IMR-90 (cell line): ENCODE data around the gene TM4SF4. TPM values are rescaled to one million over a fixed set of nuclear protein-coding genes. Genes with fewer than 3 reads are reported as not detected.

Source experiments
- ATAC-seq: fragments of 200-7000 bp; cut with Tn5 transposase; 2 replicates; pipeline ENCODE4 v1.9.1; 2020; ENCODE audit warnings: low read depth, mild to moderate bottlenecking, moderate library complexity
- BruUV-seq: library from RNA; stranded (reverse); fragments of 400-500 nt; replicated peaks from 2 replicates; lab custom pipeline; 2021; lab: Mats Ljungman, UMichigan
- CTCF ChIA-PET: fragments of 300-600 bp; formaldehyde crosslinking; extraction: SDS; loops from one replicate; lab custom pipeline; 2021; ENCODE audit warnings: antibody characterized with exemption; lab: Yijun Ruan, JAX
- POLR2A ChIA-PET: fragments of 300-600 bp; sonication (Branson Sonifier 250); formaldehyde crosslinking; loops from one replicate; lab custom pipeline; 2022; ENCODE audit warnings: antibody characterized with exemption; ENCODE audit not compliant: unreplicated experiment; lab: Charles Lee
- DNase-seq: peaks from one replicate; pipeline ENCODE4 v3.0.0; 2013
- H2AFZ ChIP-seq: replicated peaks from 2 replicates; pipeline ENCODE3; 2013; ENCODE audit warnings: low read length, mild to moderate bottlenecking; ENCODE audit not compliant: poor library complexity
- H2AK5ac ChIP-seq: 2 replicates; pipeline ENCODE4 v1.6.1; 2013; ENCODE audit warnings: low read depth, low read length, inconsistent platforms
- H2AK9ac ChIP-seq: replicated peaks from 2 replicates; pipeline ENCODE3; 2013; ENCODE audit warnings: mild to moderate bottlenecking, low read depth, low read length, moderate library complexity; ENCODE audit not compliant: poor library complexity
- H2BK120ac ChIP-seq: 2 replicates; pipeline ENCODE4 v1.6.1; 2013; ENCODE audit warnings: low read depth, low read length, inconsistent platforms
- H2BK15ac ChIP-seq: 3 replicates; pipeline ENCODE4 v1.6.1; 2013; ENCODE audit warnings: low read depth, low read length, inconsistent platforms
- H2BK20ac ChIP-seq: 2 replicates; pipeline ENCODE4 v1.6.1; 2013; ENCODE audit warnings: low read depth, mild to moderate bottlenecking, inconsistent platforms, low read length, moderate library complexity
- H2BK5ac ChIP-seq: 2 replicates; pipeline ENCODE4 v1.6.1; 2013; ENCODE audit warnings: mild to moderate bottlenecking, low read depth, low read length, inconsistent platforms; ENCODE audit not compliant: poor library complexity, severe bottlenecking
- H3K14ac ChIP-seq: replicated peaks from 2 replicates; pipeline ENCODE4 v1.6.1; 2013; ENCODE audit warnings: low read depth, low read length, inconsistent platforms
- H3K18ac ChIP-seq: 2 replicates; pipeline ENCODE4 v1.6.1; 2013; ENCODE audit warnings: low read depth, low read length, control low read depth
- H3K23ac ChIP-seq: 2 replicates; pipeline ENCODE4 v1.6.1; 2013; ENCODE audit warnings: low read depth, low read length, inconsistent platforms
- H3K27ac ChIP-seq: 2 replicates; pipeline ENCODE4 v1.5.1; 2013; ENCODE audit warnings: mild to moderate bottlenecking, control low read depth, low read length; ENCODE audit not compliant: insufficient read depth
- H3K27me3 ChIP-seq: 2 replicates; pipeline ENCODE4 v1.6.1; 2013; ENCODE audit warnings: low read length; ENCODE audit not compliant: control insufficient read depth, insufficient read depth
- H3K36me3 ChIP-seq: 2 replicates; pipeline ENCODE4 v1.6.1; 2013; ENCODE audit warnings: low read length, mixed read lengths; ENCODE audit not compliant: control insufficient read depth, insufficient read depth
- H3K4ac ChIP-seq: 2 replicates; pipeline ENCODE4 v1.6.1; 2013; ENCODE audit warnings: low read depth, low read length, inconsistent platforms
- H3K4me1 ChIP-seq: 2 replicates; pipeline ENCODE4 v1.6.1; 2013; ENCODE audit warnings: low read length, mixed read lengths; ENCODE audit not compliant: control insufficient read depth, insufficient read depth
- H3K4me2 ChIP-seq: 2 replicates; pipeline ENCODE4 v1.6.1; 2013; ENCODE audit warnings: low read depth, mild to moderate bottlenecking, control low read depth, low read length, moderate library complexity
- H3K4me3 ChIP-seq: 2 replicates; pipeline ENCODE4 v1.5.1; 2013; ENCODE audit warnings: low read depth, mild to moderate bottlenecking, control low read depth, low read length, moderate library complexity; ENCODE audit not compliant: insufficient read depth
- H3K56ac ChIP-seq: 2 replicates; pipeline ENCODE4 v1.6.1; 2013; ENCODE audit warnings: low read length, inconsistent platforms; ENCODE audit not compliant: insufficient read depth; ENCODE audit errors: extremely low read depth
- H3K79me1 ChIP-seq, 2 experiments: 2 replicates each; pipeline ENCODE4 v1.6.1; 2013; ENCODE audit warnings: low read length in 2 of 2, inconsistent platforms in 1 of 2, low read depth in 1 of 2
- H3K9ac ChIP-seq: 2 replicates; pipeline ENCODE4 v1.6.1; 2013; ENCODE audit warnings: low read depth, low read length, control low read depth
- H3K9me1 ChIP-seq: 2 replicates; pipeline ENCODE4 v1.6.1; 2013; ENCODE audit warnings: low read length, inconsistent platforms; ENCODE audit not compliant: insufficient read depth
- H3K9me3 ChIP-seq: 2 replicates; pipeline ENCODE4 v1.6.1; 2013; ENCODE audit warnings: low read length; ENCODE audit not compliant: control insufficient read depth, insufficient read depth
- H4K20me1 ChIP-seq: 2 replicates; pipeline ENCODE4 v1.6.1; 2013; ENCODE audit warnings: low read length, inconsistent platforms; ENCODE audit not compliant: insufficient read depth
- H4K5ac ChIP-seq: 2 replicates; pipeline ENCODE4 v1.6.1; 2013; ENCODE audit warnings: mild to moderate bottlenecking, low read depth, low read length, control low read depth
- H4K8ac ChIP-seq, 2 experiments: 2 replicates each; pipeline ENCODE4 v1.6.1; 2013; ENCODE audit warnings: low read depth in 2 of 2, low read length in 2 of 2, control low read depth in 1 of 2, inconsistent platforms in 1 of 2
- H4K91ac ChIP-seq: 2 replicates; pipeline ENCODE4 v1.6.1; 2013; ENCODE audit warnings: low read depth, low read length, inconsistent platforms; ENCODE audit not compliant: insufficient read depth
- BHLHE40 ChIP-seq: fragments of 150-350 bp; IDR thresholded peaks from 2 replicates; pipeline ENCODE4 v1.6.1; 2016; ENCODE audit warnings: mild to moderate bottlenecking, low read depth, low read length
- CEBPB ChIP-seq: IDR thresholded peaks from 2 replicates; pipeline ENCODE4 v1.6.1; 2012; ENCODE audit warnings: low read depth, low read length, improper control_type of control experiment
- CHD1 ChIP-seq: IDR thresholded peaks from 2 replicates; pipeline ENCODE4 v1.6.1; 2012; ENCODE audit warnings: low read depth, low read length, improper control_type of control experiment
- MAZ ChIP-seq: IDR thresholded peaks from 2 replicates; pipeline ENCODE4 v1.6.1; 2012; ENCODE audit warnings: low read depth, mild to moderate bottlenecking, low read length, improper control_type of control experiment, moderate library complexity, borderline replicate concordance
- MXI1 ChIP-seq: IDR thresholded peaks from 2 replicates; pipeline ENCODE4 v1.6.1; 2012; ENCODE audit warnings: low read depth, mild to moderate bottlenecking, low read length, moderate library complexity, borderline replicate concordance
- NFE2L2 ChIP-seq: fragments of 150-350 bp; IDR thresholded peaks from 2 replicates; pipeline ENCODE4 v1.6.1; 2016; ENCODE audit warnings: low read depth, mild to moderate bottlenecking, low read length
- POLR2A ChIP-seq: IDR thresholded peaks from 2 replicates; pipeline ENCODE4 v1.6.1; 2012; ENCODE audit warnings: mild to moderate bottlenecking, low read depth, low read length
- RAD21 ChIP-seq: IDR thresholded peaks from 2 replicates; pipeline ENCODE4 v1.6.1; 2012; ENCODE audit warnings: low read length, improper control_type of control experiment
- RCOR1 ChIP-seq: IDR thresholded peaks from 2 replicates; pipeline ENCODE4 v1.6.1; 2012; ENCODE audit warnings: mild to moderate bottlenecking, low read length, improper control_type of control experiment; ENCODE audit not compliant: insufficient replicate concordance
- RFX5 ChIP-seq: IDR thresholded peaks from 2 replicates; pipeline ENCODE4 v1.8.0; 2012; ENCODE audit warnings: low read depth, mild to moderate bottlenecking, low read length, moderate library complexity
- SMC3 ChIP-seq: fragments of 150-350 bp; IDR thresholded peaks from 2 replicates; pipeline ENCODE4 v1.6.1; 2016; ENCODE audit warnings: low read depth, mild to moderate bottlenecking, antibody characterized with exemption, low read length, moderate library complexity
- WGBS, 2 experiments: methylation state at CpG; one replicate each; pipeline versions ENCODE4 v1.1.5 to v1.1.7; 2013; ENCODE audit warnings: missing lambda C conversion rate in 2 of 2; ENCODE audit not compliant: insufficient read length in 1 of 2; ENCODE audit errors: extremely low coverage in 2 of 2; 5-methylcytosine and 5-hydroxymethylcytosine counted together
- dilution Hi-C: fragments of 300-500 bp; cut with HindIII; formaldehyde crosslinking; loops from one replicate; pipeline ENCODE4 v1.14.3; 2018; ENCODE audit warnings: low sequenced_read_pairs; ENCODE audit not compliant: unreplicated experiment
- in situ Hi-C: fragments of 300-500 bp; cut with MboI; formaldehyde crosslinking; loops from 3 replicates; pipeline ENCODE4 v1.14.3; 2019; ENCODE audit warnings: low sequenced_read_pairs, inconsistent platforms, mixed read lengths
- intact Hi-C: fragments of 100-400 bp; cut with micrococcal nuclease; formaldehyde crosslinking; loops from 2 replicates; pipeline ENCODE4 v1.10.0; 2022
- polyA plus RNA-seq, 3 experiments: library from polyadenylated mRNA; depleted of rRNA; stranded (reverse); fragments of >200 nt; gene quantifications; 2 replicates each; pipeline ENCODE4 v1.2.3, GENCODE V29; 2012; ENCODE audit warnings: low replicate concordance in 1 of 3
- total RNA-seq: library from RNA; depleted of rRNA; stranded (reverse); fragments of >200 nt; gene quantifications from 2 replicates; pipeline ENCODE4 v1.2.3, GENCODE V29; 2012
- TF ChIP-seq, protein P1 (sequence below): fragments of 150-350 bp; IDR thresholded peaks from 2 replicates; pipeline ENCODE4 v1.6.1; 2017; ENCODE audit warnings: mild to moderate bottlenecking, antibody characterized with exemption, low read length, low read depth
- TF ChIP-seq, protein P2 (sequence below): fragments of 150-350 bp; IDR thresholded peaks from 2 replicates; pipeline ENCODE4 v1.6.1; 2016; ENCODE audit warnings: low read depth, mild to moderate bottlenecking, low read length, moderate library complexity, borderline replicate concordance
- TF ChIP-seq, protein P3 (sequence below): conservative IDR thresholded peaks from 2 replicates; pipeline ENCODE4 v1.5.1; 2012; ENCODE audit warnings: mild to moderate bottlenecking, low read depth, low read length, improper control_type of control experiment

TM4SF4 gene
- total and polyA plus RNA-seq, 2 of the 4 experiments (the other 2 are of a cell fraction): 0.60 to 1.6 TPM

DNA sequence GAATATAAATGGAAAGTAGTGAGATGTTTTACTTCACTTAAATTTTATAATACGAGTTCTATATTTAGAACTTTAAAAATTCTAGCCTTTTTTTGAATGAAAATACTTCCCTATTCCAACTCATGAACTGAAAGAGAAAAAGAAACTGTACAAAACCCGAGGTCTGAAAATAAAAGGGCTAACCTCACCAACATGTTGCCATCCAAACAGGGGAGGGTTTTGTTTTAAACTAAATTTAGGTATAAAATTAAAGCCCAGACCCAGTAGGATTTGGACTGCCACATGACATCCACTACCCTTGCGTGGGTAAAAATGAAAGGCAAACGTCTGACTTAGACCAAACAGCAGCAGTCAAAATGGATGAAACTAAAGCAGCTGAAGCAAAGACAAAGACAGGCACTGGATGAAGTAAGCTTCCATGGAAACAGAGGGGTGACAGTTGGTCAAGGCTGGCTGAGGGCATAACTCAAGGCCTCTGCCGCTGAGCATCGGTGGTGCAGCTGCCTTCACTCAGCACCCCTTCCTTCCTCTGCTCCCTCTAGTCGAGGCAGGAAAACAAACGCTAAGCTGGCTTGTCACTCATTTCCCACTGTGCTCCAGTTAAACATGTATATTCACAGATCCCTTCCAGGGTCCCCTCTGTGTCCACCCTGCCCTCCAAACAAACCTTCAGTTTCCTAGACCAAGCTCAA, 58.1 kb downstream of the TM4SF4 start:
- Histone ChIP-seq H3K18ac (peak overlapping the region; percentile 2; the same call in 1 of the 2 replicates), H3K79me1 (peaks cover 30 to 79% of the 10 kb centered on the region in 2 experiments), H3K9me1 (peaks cover 15% of the 10 kb centered on the region; the same call in 1 of the 2 replicates), H3K56ac (no peak overlapping the region), H3K4me3 (no peak overlapping the region), H2BK20ac (no peak overlapping the region), H3K36me3 (peaks cover 3% of the 10 kb centered on the region; the same call in 1 of the 2 replicates), H2BK120ac (peak overlapping the region; percentile 7; the same call in 1 of the 2 replicates), H4K5ac (peak overlapping the region; percentile 12), H3K27me3 (no peaks in the 10 kb centered on the region), H3K9ac (no peak overlapping the region), H2AK5ac (peak overlapping the region; percentile 67; the same call in 1 of the 2 replicates), H3K23ac (peak overlapping the region; percentile 10), H4K8ac (peak overlapping the region in 1 of 2 experiments; percentile 41; a peak in 2 of 4 replicates), H3K14ac (peak overlapping the region; percentile 19; the same call in 1 of the 2 replicates), H4K91ac (peak overlapping the region; percentile 20), H3K27ac (no peak overlapping the region), H2BK5ac (no peak overlapping the region), H4K20me1 (peaks cover 8% of the 10 kb centered on the region), H2BK15ac (peak overlapping the region; percentile 7; the same call in 1 of the 3 replicates), H3K9me3 (no peaks in the 10 kb centered on the region), H3K4me1 (peaks cover 31% of the 10 kb centered on the region), H2AFZ (no peak overlapping the region), H2AK9ac (no peak overlapping the region), H3K4ac (peak overlapping the region; percentile 9), H3K4me2 (peak overlapping the region; percentile 30)
- dilution Hi-C loops (no loop called here), in situ Hi-C loops (no loop called here), intact Hi-C loops (loop anchor here (5.0 kb wide), 1 partner anchor 125 kb away; the partner anchor contains the start of gene WWTR1)
- CTCF ChIA-PET: interaction anchor here (0.6 to 1.6 kb wide), 2 partner anchors 253 to 276 kb away, joined by 4 read pairs; no protein-coding TSS in a partner anchor
- TF ChIP-seq RAD21 (no peak), MAZ (no peak), POLR2A (no peak), CHD1 (no peak), RFX5 (no peak), SMC3 (no peak), CEBPB (no peak), MXI1 (no peak), RCOR1 (no peak), BHLHE40 (no peak), NFE2L2 (no peak)
- TF ChIP-seq, protein P1, sequence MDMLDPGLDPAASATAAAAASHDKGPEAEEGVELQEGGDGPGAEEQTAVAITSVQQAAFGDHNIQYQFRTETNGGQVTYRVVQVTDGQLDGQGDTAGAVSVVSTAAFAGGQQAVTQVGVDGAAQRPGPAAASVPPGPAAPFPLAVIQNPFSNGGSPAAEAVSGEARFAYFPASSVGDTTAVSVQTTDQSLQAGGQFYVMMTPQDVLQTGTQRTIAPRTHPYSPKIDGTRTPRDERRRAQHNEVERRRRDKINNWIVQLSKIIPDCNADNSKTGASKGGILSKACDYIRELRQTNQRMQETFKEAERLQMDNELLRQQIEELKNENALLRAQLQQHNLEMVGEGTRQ: no peak
- TF ChIP-seq, protein P2, sequence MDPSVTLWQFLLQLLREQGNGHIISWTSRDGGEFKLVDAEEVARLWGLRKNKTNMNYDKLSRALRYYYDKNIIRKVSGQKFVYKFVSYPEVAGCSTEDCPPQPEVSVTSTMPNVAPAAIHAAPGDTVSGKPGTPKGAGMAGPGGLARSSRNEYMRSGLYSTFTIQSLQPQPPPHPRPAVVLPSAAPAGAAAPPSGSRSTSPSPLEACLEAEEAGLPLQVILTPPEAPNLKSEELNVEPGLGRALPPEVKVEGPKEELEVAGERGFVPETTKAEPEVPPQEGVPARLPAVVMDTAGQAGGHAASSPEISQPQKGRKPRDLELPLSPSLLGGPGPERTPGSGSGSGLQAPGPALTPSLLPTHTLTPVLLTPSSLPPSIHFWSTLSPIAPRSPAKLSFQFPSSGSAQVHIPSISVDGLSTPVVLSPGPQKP: no peak
- TF ChIP-seq, protein P3, sequence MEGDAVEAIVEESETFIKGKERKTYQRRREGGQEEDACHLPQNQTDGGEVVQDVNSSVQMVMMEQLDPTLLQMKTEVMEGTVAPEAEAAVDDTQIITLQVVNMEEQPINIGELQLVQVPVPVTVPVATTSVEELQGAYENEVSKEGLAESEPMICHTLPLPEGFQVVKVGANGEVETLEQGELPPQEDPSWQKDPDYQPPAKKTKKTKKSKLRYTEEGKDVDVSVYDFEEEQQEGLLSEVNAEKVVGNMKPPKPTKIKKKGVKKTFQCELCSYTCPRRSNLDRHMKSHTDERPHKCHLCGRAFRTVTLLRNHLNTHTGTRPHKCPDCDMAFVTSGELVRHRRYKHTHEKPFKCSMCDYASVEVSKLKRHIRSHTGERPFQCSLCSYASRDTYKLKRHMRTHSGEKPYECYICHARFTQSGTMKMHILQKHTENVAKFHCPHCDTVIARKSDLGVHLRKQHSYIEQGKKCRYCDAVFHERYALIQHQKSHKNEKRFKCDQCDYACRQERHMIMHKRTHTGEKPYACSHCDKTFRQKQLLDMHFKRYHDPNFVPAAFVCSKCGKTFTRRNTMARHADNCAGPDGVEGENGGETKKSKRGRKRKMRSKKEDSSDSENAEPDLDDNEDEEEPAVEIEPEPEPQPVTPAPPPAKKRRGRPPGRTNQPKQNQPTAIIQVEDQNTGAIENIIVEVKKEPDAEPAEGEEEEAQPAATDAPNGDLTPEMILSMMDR: no peak
- POLR2A ChIA-PET: interaction anchor here (0.7 kb wide), 1 partner anchor 126 kb away, joined by 5 read pairs; the partner anchor contains the start of gene WWTR1
- no peak for DNase-seq
- no peak for ATAC-seq
- no TSS peak for BruUV-seq
- WGBS, 2 experiments: 23% methylated on average over 4 of the region's 8 CpGs; no CpG with 5 or more reads in 1 of the 2 experiments
